Raji (cell line): ENCODE results near the gene PCGF2.

Source experiments
- POLR2A ChIP-seq: IDR thresholded peaks from 2 replicates; pipeline ENCODE4 v1.6.1; 2011; ENCODE audit warnings: low read depth, low read length, control low read depth; ENCODE audit not compliant: insufficient read depth

The PCGF2 gene

GRCh38 chr17:38748149-38748891, at the start of gene PCGF2:
PCGF2 (minus strand) TSS chr17:38748336; CDS start chr17:38740402, 7,934 bp downstream.
- TF ChIP-seq POLR2A: no peak

DNA sequence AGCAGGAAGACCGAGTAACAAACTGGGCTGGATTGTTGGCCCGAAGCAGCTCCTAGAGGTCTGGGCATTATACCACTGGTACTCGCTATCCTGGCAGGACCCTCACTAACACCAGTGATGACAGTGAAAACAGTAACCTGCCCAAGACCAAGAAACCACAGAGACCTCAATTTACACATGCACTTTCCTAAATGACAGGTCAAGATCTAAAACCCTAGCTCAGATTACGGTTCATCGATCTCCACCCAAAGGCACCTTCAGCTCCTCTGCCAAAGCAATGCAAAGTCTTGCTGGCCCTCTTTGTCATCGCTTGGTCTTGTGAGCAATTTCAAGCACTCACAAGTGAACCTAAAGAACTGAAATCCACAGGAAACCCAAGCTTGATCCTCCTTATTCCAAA, 49.7 kb upstream of the PCGF2 start:
- no peak for TF ChIP-seq POLR2A

DNA sequence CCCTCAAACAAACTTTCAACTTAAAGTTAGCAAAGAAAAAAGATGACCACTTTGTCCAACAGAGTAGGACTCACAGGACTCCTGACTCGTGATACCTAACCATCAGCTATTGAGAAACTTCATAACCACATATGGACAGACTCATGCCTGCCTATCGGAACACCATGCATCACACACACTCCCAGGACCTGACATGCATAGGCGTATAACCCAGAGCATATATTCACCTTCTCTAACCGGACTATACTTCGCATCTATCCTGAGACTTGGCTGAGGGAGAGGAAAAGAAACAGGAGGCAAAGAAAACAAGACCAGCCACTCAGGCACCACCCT, 49.0 kb upstream of the PCGF2 start:
- TF ChIP-seq POLR2A: no peak

DNA sequence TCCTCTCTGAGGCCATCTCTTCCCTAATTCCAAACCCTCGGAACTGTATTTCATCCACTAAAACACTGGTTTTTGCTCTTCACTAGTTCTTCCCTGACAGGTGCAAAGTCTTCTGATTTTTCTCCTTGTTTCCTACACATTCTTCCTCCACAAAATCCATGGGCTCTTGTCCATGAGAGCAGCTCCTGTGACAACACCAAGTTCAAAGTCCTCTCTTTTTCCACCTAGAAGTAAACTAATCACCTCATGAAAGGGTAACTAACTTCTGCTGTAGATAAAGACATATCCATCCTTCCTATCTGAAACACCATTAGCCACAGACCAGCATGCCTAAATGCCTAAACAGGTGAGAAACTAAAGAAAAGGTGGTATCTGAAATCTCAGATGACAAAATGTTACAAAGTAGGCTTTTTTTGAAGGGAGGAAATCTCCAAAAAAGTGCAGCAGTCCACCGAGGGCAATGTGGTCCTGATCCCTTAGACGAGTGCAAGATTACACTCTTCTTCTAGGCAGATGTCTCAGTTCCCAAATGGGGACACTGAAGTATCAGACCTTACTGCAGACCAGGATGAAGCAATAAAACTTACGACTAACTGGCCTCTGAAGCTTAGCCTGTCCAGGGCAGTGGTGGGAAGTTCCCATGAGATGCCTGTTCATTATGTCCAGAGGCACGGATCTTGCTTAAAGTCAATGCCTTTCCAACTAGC, 48.5 kb upstream of the PCGF2 start:
- no peak for TF ChIP-seq POLR2A

- no peak for TF ChIP-seq POLR2A
Observed at GRCh38 chr17:38794221-38794620, 46.1 kb upstream of the PCGF2 start.

DNA sequence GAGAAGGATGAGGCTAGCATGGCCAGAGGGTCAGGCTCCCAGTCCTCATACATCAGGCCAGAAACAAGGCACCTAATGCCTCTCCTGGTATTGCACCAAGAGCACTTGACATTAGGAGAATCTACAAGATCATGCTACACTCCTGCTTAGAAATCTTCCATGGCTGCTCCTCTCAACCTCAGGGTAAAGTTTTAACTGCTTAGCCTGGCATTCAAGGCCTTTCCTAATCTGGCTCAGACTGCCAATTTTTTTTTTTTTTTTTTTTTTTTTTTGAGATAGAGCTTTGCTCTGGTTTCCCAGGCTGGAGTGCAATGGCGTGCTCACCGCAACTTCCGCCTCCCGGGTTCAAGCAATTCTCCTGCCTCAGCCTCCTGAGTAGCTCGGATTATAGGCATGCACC, 43.0 kb upstream of the PCGF2 start:
- TF ChIP-seq POLR2A: no peak

GRCh38 chr17:38789185-38789584, 41.0 kb upstream of the PCGF2 start:
- no peak for TF ChIP-seq POLR2A

DNA sequence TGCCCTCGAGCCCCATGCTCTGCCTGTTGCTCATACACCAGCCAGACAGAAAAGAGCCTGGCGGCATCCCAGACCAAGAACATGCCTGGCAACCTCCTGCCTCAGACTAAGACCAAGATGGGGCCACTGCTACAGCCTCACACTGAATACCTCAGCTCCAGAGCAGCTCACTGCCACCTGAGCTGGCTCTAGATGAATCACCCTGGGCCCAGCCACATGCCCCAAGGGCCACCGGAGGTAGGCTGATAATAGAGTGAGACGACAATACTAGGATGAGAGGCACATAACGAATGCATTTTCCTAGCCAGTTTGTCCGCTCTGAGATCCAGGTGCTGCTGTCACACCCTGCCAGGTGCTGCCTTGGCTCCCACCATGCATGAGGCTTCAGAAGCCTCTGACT, 38.2 kb upstream of the PCGF2 start:
- TF ChIP-seq POLR2A: no peak

DNA sequence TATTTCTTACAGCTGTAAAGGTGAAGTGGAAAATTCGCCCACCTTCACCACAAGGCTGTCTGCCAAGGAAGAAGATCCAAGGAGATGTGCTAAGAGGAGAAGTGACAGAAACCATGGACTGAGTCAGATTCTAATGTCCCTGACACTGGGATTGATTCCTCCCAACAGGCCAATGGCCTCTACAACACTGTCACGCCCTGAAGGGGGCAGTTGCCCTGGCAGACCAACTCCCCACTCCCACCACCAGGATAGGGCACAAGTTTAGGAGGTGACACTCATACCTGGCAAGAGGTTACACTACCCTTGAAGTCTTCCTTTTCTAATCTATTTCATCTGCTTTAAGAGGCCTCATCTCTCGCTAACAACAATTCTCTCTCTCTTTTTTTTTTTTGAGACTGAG, 35.1 kb upstream of the PCGF2 start:
- TF ChIP-seq POLR2A: no peak

DNA sequence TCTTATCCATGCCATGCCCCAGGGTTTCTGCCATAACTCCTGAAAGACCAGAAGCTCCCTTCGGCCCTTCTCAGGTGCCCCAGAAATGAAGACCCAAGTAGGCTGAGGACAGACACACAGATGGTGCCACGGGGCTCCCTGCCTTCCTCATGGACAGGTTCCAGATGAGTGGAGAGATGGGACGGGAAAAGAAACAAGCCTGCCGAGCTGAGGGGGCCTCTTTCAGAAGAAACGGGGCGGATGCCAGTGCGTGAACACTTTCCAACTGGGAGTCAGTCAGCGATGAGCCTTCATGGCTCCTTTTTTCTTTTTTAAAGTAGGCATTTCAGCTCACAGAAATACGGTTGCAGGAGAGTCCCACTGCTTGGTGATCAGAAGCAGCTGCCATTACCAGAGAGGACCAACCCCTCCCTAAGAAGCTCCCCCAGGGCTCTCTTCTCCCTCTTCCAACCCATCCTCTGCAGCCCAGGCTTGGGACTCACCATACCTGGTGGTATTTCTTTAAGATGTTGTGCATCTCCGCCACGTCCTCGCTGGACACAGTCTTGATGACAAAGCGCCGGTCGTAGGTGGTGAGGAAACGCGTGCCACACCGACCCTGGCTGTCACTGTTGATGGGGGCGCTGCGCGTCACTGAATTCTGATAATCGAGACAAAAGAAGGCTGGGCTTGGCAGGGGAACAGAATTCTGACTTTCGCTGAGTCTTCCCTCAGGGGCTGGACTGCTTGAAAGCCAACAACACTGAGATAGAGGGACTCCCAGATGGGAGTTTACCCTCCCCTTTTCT, 32.0 kb upstream of the PCGF2 start:
- no peak for TF ChIP-seq POLR2A

DNA sequence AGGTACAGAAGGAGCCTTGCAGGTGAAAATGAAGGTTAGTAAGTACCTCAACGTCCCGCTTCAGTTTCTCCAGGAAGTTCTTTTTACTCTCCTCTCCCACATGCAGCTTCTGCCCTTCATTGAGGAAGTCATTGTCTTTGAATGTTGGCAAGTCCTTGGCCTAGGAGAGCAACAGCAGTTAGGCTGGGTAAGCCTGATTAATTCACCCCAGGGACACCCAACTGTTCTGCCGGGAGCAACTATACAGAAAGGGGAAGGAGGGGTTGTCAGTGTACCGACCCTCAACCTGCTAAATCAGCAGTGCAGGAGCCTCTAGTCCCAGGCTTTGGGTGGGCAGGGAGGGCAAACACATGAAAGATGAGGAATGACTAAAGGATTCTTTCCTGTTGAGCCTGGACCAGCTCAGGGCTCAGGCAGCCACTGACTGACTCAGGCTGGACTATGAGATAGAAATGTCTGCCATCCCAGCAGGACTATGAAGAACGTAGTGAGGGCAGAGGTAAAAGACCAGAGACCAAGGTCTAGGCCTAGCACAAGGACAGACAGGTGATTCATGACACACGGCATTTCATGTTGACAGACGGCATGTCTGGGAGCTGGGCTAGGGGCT, 29.6 kb upstream of the PCGF2 start:
- TF ChIP-seq POLR2A: no peak

- TF ChIP-seq POLR2A: no peak
Observed at GRCh38 chr17:38773258-38773657, 25.1 kb upstream of the PCGF2 start.

GRCh38 chr17:38768417-38768816, 20.3 kb upstream of the PCGF2 start:
- TF ChIP-seq POLR2A: no peak

DNA sequence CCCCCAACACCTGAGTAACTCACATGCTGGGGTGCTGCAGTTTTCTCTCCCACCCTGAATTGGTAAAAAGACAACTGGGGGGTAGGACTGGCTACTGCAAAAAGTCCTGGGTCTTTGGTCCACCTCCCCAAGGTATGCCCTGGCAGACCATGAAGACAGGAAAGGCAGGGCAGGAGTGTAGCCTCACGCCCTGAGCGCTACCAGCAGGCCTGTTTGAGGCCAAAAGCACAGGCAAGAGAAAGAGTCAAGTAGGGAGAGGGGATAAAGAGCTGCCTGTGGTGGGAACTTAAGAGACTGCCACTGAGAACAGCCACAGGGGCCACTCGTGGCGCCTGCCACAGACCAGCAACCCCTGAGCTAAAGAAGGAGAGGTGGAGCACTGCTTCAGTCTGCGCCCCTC, 18.2 kb upstream of the PCGF2 start:
- TF ChIP-seq POLR2A: no peak

GRCh38 chr17:38762231-38762630, 14.1 kb upstream of the PCGF2 start:
- TF ChIP-seq POLR2A: no peak
